HL-60/S4 (cell line): Measurements from ENCODE around the gene MUC4.

Source experiments
- in situ Hi-C: fragments of 300-500 bp; cut with MboI; formaldehyde crosslinking; loops from 2 replicates; pipeline ENCODE4 v1.14.3; 2022; ENCODE audit warnings: low sequenced_read_pairs

MUC4 gene

GRCh38 chr3:195722996-195723345 is 88.8 kb downstream of the MUC4 start:
- in situ Hi-C loops = loop anchor here (25.0 kb wide), 1 partner anchor 289 kb away; no protein-coding TSS in a partner anchor

DNA sequence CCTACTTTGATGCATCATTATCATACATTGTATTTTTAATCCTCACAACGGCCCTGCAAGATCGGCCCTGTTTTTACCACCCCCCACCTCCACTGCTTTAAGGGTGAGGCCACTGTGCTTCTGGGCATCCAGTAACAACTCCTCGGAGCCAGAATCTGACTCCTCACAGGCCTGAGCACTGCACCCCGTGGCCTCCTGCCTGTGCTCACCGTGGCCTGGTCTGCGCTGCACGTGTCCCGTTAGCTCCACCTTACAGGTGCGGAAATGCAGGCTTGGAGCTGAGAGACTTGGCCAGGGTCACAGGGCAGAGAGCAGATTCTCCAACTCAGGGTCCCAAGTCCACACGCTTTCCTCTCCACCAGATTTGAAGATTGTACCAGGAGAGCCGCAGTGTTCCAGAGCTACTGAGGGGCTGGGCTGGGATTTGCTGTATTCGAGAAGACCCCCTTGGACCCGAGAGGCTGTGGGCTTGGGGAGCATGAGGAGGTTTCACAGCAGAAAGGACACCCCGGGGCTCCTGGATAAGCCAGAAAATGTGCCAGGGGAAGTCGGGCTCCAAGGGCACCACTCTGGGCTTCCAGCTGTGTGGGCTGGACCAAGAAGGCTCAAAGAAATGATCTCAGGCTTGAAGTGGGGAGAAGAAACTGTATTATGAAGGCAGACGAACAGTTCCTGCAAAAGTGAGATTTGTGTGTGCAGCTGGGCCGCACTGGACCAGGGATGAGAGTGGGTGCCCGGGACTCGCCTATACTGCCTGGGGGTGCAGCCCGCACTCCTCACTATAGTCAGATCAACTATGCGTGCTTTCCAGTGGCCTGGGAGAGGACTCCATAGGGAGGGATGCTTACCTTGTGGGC is 89.4 kb downstream of the MUC4 start:
- in situ Hi-C loops = loop anchor here (25.0 kb wide), 1 partner anchor 290 kb away; no protein-coding TSS in a partner anchor

DNA sequence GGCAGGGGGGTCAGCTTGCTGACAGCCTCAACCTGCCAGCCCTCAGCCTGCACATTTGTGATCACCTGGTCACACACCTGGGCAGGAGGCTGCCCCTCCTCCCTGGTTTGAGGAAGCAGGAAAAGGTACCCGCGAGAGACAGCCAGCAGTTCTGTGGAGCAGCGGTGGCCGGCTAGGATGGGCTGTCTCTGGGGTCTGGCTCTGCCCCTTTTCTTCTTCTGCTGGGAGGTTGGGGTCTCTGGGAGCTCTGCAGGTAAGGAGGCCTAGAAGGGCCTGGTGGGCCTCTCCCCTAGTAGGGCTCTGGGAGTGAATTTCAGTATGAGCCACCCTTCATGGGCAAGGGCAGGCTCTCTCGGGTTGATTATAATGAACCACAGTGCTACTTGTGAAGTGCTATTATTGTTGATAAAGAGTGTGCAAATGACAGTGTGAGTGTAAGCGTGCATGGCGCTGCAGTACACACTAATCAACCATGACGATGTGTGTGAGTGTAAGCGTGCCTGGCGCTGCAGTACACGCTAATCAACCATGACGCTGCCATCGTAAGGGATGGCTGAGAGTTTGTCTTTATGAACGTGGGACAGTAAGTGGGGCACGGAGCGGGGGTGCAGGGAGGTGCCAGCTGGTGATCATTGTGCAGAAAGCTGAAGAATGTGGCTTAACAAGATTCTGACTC is 90.8 kb downstream of the MUC4 start, which contains the start of gene MUC20:
Gene MUC20 (plus strand): TSS at position 148 of the 676 bp plus-strand sequence. CDS start 30 bp downstream, at position 178.
- in situ Hi-C loops = loop anchor here (25.0 kb wide), 1 partner anchor 291 kb away; no protein-coding TSS in a partner anchor

GRCh38 chr3:195719514-195720254 is 92.0 kb downstream of the MUC4 start:
- in situ Hi-C loops = loop anchor here (25.0 kb wide), 1 partner anchor 293 kb away; no protein-coding TSS in a partner anchor

- in situ Hi-C loops = loop anchor here (25.0 kb wide), 1 partner anchor 294 kb away; no protein-coding TSS in a partner anchor
Observed at GRCh38 chr3:195718477-195718984, 93.2 kb downstream of the MUC4 start.

GRCh38 chr3:195717852-195718476 is 93.8 kb downstream of the MUC4 start:
- in situ Hi-C loops = loop anchor here (25.0 kb wide), 1 partner anchor 294 kb away; no protein-coding TSS in a partner anchor

GRCh38 chr3:195717416-195717815 is 94.3 kb downstream of the MUC4 start:
- in situ Hi-C loops = loop anchor here (25.0 kb wide), 1 partner anchor 295 kb away; no protein-coding TSS in a partner anchor

DNA sequence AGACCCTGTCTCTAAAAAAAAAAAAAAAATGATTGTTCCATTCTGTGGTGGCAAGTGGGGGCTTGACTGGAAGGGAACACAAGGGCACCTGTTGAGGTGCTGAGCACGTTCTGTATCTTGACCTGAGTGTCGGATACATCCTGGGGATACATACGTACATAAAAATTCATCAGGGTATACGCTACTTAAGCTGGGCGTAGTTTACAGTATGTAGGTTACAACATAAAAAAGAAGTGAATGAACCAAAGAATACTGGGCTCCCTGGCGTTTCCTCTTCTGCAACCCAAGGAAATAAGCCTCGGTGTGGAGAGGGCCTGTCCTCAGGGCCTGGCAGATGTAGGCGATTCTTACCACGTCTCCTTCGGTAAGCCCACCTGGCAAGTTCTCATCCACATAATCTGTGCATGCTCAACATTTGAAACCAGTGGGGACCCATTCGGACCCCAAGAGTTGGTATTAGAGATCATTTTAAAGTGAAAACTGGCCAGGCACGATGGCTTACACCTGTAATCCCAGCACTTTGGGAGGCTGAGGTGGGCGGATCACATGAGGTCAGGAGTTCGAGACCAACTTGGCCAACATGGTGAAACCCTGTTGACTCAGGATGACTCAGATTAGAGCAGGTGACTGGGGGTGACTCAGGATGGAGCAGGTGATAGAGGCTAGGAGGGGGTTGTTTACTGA is 96.0 kb downstream of the MUC4 start:
- in situ Hi-C loops = loop anchor here (25.0 kb wide), 1 partner anchor 297 kb away; no protein-coding TSS in a partner anchor

- in situ Hi-C loops = loop anchor here (25.0 kb wide), 1 partner anchor 297 kb away; no protein-coding TSS in a partner anchor
Observed at GRCh38 chr3:195715134-195715533, 96.6 kb downstream of the MUC4 start.

DNA sequence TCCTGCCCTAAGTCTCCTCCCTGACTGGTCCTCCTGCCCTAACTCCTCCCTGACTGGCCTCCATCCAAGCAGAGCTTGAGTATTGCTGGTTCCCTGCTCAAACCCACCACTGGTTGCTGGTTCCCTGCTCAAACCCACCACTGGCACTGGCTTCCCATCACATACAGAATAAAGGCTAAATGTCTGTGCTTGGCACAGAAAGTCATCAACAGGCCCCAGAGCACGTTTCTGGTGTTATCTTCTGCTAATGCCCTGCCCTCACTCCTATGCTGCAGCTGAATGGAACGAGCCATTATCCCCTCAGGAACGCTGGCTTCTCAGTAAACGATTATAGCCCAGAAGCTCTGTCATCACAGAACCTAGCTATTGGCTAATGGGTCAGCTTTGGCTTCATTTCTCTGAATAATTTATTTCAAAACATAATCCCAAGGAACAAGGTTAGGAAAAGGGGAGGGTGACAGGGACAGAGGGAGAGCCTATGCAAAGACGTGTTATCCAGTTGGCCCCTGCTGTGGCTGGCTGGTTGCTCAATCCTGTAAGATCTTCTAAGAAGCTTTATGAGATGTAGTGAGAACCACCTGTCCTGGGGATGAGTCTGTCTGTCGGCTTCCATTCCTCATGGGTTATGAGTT is 97.2 kb downstream of the MUC4 start:
- in situ Hi-C loops = loop anchor here (25.0 kb wide), 1 partner anchor 298 kb away; no protein-coding TSS in a partner anchor

DNA sequence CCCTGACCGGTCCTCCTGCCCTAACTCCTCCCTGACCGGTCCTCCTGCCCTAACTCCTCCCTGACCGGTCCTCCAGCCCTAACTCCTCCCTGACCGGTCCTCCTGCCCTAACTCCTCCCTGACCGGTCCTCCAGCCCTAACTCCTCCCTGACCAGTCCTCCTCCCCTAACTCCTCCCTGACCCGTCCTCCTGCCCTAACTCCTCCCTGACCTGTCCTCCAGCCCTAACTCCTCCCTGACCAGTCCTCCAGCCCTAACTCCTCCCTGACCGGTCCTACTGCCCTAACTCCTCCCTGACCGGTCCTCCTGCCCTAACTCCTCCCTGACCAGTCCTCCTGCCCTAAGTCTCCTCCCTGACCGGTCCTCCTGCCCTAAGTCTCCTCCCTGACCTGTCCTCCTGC is 98.6 kb downstream of the MUC4 start:
- in situ Hi-C loops = loop anchor here (25.0 kb wide), 1 partner anchor 299 kb away; no protein-coding TSS in a partner anchor

DNA sequence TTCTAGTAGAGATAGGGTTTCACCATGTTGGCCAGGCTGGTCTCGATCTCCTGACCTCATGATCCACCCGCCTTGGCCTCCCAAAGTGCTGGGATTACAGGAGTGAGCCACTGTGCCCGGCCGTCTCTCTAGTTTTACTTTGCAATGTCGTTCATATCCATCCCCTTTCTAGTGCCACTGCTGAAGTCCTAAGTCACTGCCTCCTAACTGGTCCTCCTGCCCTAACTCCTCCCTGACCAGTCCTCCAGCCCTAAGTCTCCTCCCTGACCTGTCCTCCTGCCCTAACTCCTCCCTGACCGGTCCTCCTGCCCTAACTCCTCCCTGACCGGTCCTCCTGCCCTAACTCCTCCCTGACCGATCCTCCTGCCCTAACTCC is 99.2 kb downstream of the MUC4 start:
- in situ Hi-C loops = loop anchor here (25.0 kb wide), 1 partner anchor 300 kb away; no protein-coding TSS in a partner anchor

- in situ Hi-C loops = loop anchor here (25.0 kb wide), 1 partner anchor 300 kb away; no protein-coding TSS in a partner anchor
Observed at GRCh38 chr3:195711813-195712534, 99.8 kb downstream of the MUC4 start.

DNA sequence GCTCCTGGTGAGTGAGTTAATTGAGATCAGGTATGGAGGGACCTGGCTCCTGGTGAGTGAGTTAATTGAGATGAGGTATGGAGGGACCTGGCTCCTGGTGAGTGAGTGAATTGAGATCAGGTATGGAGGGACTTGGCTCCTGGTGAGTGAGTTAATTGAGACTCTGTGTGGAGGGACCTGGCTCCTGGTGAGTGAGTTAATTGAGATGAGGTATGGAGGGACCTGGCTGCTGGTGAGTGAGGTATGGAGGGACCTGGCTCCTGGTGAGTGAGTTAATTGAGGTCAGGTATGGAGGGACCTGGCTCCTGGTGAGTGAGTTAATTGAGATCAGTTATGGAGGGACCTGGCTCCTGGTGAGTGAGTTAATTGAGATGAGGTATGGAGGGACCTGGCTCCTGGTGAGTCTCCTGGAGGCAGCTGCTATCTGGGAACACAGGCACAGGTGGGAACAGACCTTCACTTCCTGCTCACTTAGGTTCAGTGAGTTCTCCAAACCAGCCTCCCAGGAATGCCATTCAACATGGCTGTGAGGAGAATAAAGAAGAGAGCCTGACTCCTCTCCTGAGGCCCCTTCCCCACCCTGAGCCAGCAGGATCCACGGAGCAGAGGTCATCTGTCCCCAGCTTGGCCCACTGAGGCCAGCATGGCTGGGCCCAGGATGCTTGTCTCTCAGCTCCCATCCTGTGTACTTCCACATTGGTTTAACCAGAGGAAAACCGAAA is 100.5 kb downstream of the MUC4 start:
- in situ Hi-C loops = loop anchor here (25.0 kb wide), 1 partner anchor 301 kb away; no protein-coding TSS in a partner anchor

DNA sequence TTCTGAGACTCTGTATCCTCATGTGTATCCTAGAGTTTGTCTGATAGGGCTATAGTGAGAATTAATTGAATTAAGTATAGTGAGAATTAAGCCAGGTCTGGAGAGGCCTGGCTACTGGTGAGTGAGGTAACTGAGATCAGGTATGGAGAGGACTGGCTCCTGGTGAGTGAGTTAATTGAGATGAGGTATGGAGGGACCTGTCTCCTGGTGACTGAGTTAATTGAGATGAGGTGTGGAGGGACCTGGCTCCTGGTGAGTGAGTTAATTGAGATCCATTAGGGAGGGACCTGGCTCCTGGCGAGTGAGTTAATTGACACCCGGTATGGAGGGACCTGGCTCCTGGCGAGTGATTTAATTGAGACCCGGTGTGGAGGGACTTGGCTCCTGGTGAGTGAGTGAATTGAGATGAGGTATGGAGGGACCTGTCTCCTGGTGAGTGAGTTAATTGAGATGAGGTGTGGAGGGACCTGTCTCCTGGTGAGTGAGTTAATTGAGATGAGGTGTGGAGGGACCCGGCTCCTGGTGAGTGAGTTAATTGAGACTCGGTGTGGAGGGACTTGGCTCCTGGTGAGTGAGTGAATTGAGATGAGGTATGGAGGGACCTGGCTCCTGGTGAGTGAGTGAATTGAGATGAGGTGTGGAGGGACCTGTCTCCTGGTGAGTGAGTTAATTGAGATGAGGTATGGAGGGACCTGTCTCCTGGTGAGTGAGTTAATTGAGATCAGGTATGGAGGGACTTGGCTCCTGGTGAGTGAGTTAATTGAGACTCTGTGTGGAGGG is 101.4 kb downstream of the MUC4 start:
- in situ Hi-C loops = loop anchor here (25.0 kb wide), 1 partner anchor 302 kb away; no protein-coding TSS in a partner anchor

DNA sequence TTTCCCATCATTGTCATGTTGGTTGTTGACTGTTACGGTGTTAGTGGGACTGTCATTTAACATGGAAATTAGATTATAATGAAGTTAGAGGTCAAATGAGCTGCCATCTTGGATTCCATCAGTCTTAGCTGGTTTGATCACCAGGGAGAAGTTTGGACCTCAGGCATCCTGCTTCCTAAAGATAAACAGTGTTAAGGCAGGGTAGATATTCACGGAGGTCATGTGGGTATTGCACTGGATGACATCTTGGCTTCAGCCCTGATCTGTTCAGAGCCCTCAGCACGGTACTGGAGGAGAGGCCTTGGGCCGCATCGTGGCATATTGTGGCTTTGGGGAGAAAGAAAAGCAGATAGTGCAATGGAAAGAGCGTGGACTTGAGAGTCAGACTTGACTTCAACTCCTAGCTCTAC is 102.0 kb downstream of the MUC4 start:
- in situ Hi-C loops = loop anchor here (25.0 kb wide), 1 partner anchor 303 kb away; no protein-coding TSS in a partner anchor
